Trophoblast cell (in vitro differentiated cells and primary cell): Measurements from ENCODE around the gene NPBWR2.

Experiments
- DNase-seq, 2 donors: peaks; one replicate each; pipeline ENCODE4 v3.0.0-alpha.2; 2016
- H2AFZ ChIP-seq: 2 replicates; pipeline ENCODE4 v1.6.1; 2013; ENCODE audit warnings: low read length, moderate library complexity, mild to moderate bottlenecking; ENCODE audit not compliant: insufficient read depth, poor library complexity
- H2AK5ac ChIP-seq: 2 replicates; pipeline ENCODE4 v1.6.1; 2013; ENCODE audit warnings: mild to moderate bottlenecking, low read length
- H2BK120ac ChIP-seq: 2 replicates; pipeline ENCODE4 v1.6.1; 2013; ENCODE audit warnings: low read length, mild to moderate bottlenecking, moderate library complexity; ENCODE audit not compliant: insufficient read depth, poor library complexity
- H2BK12ac ChIP-seq: 2 replicates; pipeline ENCODE4 v1.6.1; 2013; ENCODE audit warnings: mild to moderate bottlenecking, low read length, moderate library complexity
- H2BK5ac ChIP-seq: 2 replicates; pipeline ENCODE4 v1.6.1; 2013; ENCODE audit warnings: low read length, low read depth, moderate library complexity, mild to moderate bottlenecking; ENCODE audit not compliant: poor library complexity
- H3K14ac ChIP-seq: 2 replicates; pipeline ENCODE4 v1.6.1; 2013; ENCODE audit warnings: mild to moderate bottlenecking, low read length
- H3K18ac ChIP-seq: 2 replicates; pipeline ENCODE4 v1.6.1; 2013; ENCODE audit warnings: mild to moderate bottlenecking, low read length
- H3K23ac ChIP-seq: 2 replicates; pipeline ENCODE4 v1.6.1; 2013; ENCODE audit warnings: low read length
- H3K27ac ChIP-seq: 2 replicates; pipeline ENCODE4 v1.5.1; 2013; ENCODE audit warnings: low read depth, mild to moderate bottlenecking, inconsistent platforms, low read length, moderate library complexity
- H3K27me3 ChIP-seq: 2 replicates; pipeline ENCODE4 v1.6.1; 2013; ENCODE audit warnings: inconsistent platforms, mild to moderate bottlenecking, low read length, moderate library complexity; ENCODE audit not compliant: insufficient read depth
- H3K36me3 ChIP-seq, 2 experiments: 1 replicate in 1 of 2; 2 replicates in 1 of 2; pipeline ENCODE4 v1.6.1; 2013; ENCODE audit warnings: low read length in 2 of 2, mild to moderate bottlenecking in 2 of 2, moderate library complexity in 1 of 2; ENCODE audit not compliant: insufficient read depth in 2 of 2, control insufficient read depth in 1 of 2
- H3K4ac ChIP-seq: 2 replicates; pipeline ENCODE4 v1.6.1; 2013; ENCODE audit warnings: low read depth, mild to moderate bottlenecking, low read length, moderate library complexity
- H3K4me1 ChIP-seq, 2 experiments: 1 replicate in 1 of 2; 2 replicates in 1 of 2; pipeline ENCODE4 v1.6.1; 2013; ENCODE audit warnings: low read length in 2 of 2, mild to moderate bottlenecking in 2 of 2, moderate library complexity in 1 of 2; ENCODE audit not compliant: insufficient read depth in 2 of 2, control insufficient read depth in 1 of 2
- H3K4me2 ChIP-seq: 2 replicates; pipeline ENCODE4 v1.6.1; 2013; ENCODE audit warnings: inconsistent platforms, mild to moderate bottlenecking, low read length, moderate library complexity
- H3K4me3 ChIP-seq: 2 replicates; pipeline ENCODE4 v1.5.1; 2013; ENCODE audit warnings: mild to moderate bottlenecking, low read depth, low read length, inconsistent platforms
- H3K79me1 ChIP-seq: one replicate; pipeline ENCODE4 v1.6.1; 2013; ENCODE audit warnings: low read length
- H3K79me2 ChIP-seq: 2 replicates; pipeline ENCODE4 v1.6.1; 2013; ENCODE audit warnings: low read length, mild to moderate bottlenecking; ENCODE audit not compliant: control insufficient read depth, insufficient read depth, poor library complexity
- H3K9ac ChIP-seq: 2 replicates; pipeline ENCODE4 v1.6.1; 2013; ENCODE audit warnings: mild to moderate bottlenecking, low read length
- H3K9me3 ChIP-seq: 2 replicates; pipeline ENCODE4 v1.6.1; 2013; ENCODE audit warnings: low read depth, mild to moderate bottlenecking, control low read depth, inconsistent platforms, low read length; ENCODE audit not compliant: insufficient read depth
- H4K12ac ChIP-seq: 2 replicates; pipeline ENCODE4 v1.6.1; 2013; ENCODE audit warnings: low read depth, mild to moderate bottlenecking, low read length, moderate library complexity
- H4K8ac ChIP-seq: 2 replicates; pipeline ENCODE4 v1.6.1; 2013; ENCODE audit warnings: low read depth, mild to moderate bottlenecking, low read length, moderate library complexity
- H4K91ac ChIP-seq: one replicate; pipeline ENCODE4 v1.6.1; 2013; ENCODE audit warnings: low read depth, mild to moderate bottlenecking, low read length, moderate library complexity
- WGBS: extraction: QIAGEN DNeasy Blood & Tissue Kit; methylation state at CpG from one replicate; pipeline ENCODE4 v1.1.7; 2013; ENCODE audit warnings: missing lambda C conversion rate; ENCODE audit not compliant: insufficient read length, insufficient coverage; ENCODE audit errors: extremely low coverage; 5-methylcytosine and 5-hydroxymethylcytosine counted together

Gene NPBWR2

GRCh38 chr20:64067005-64067632 is 40.2 kb downstream of the NPBWR2 start:
- H3K14ac ChIP-seq: no peak overlapping the region
- H3K4me1 ChIP-seq: peaks cover 14 to 18% of the 10 kb centered on the region in 2 experiments
- no peak overlapping the region for H3K23ac ChIP-seq
- no peak overlapping the region for H3K27ac ChIP-seq
- no peak overlapping the region for H3K4me2 ChIP-seq
- peaks cover 12% of the 10 kb centered on the region for H3K79me2 ChIP-seq
- no peak overlapping the region for H4K8ac ChIP-seq
- H3K4ac ChIP-seq: no peak overlapping the region
- H3K9me3 ChIP-seq: no peaks in the 10 kb centered on the region
- H3K27me3 ChIP-seq: no peaks in the 10 kb centered on the region
- no peak overlapping the region for H4K12ac ChIP-seq
- H4K91ac ChIP-seq: no peak overlapping the region
- no peak overlapping the region for H2BK120ac ChIP-seq
- no peak overlapping the region for H2BK5ac ChIP-seq
- no peak overlapping the region for H3K18ac ChIP-seq
- H3K4me3 ChIP-seq: no peak overlapping the region
- H3K9ac ChIP-seq: no peak overlapping the region
- no CpG with 5 or more reads among the region's 6 CpGs for WGBS
- no peak overlapping the region for H2AFZ ChIP-seq
- peaks cover 0 to 7% of the 10 kb centered on the region in 2 experiments for H3K36me3 ChIP-seq
- no peak for DNase-seq
- H3K79me1 ChIP-seq: peaks cover 12% of the 10 kb centered on the region
- no peak overlapping the region for H2BK12ac ChIP-seq
- no peak overlapping the region for H2AK5ac ChIP-seq

- no peaks in the 10 kb centered on the region for H3K9me3 ChIP-seq
- no peak overlapping the region for H2AFZ ChIP-seq
- DNase-seq: no peak
- H4K12ac ChIP-seq: no peak overlapping the region
- H2BK12ac ChIP-seq: no peak overlapping the region
- no peaks in the 10 kb centered on the region for H3K27me3 ChIP-seq
- no peak overlapping the region for H3K4ac ChIP-seq
- no peak overlapping the region for H3K14ac ChIP-seq
- H3K79me2 ChIP-seq: peaks cover 12% of the 10 kb centered on the region
- H3K36me3 ChIP-seq: no peaks in the 10 kb centered on the region
- peaks cover 12% of the 10 kb centered on the region for H3K79me1 ChIP-seq
- no CpG with 5 or more reads among the region's 5 CpGs for WGBS
- H2BK120ac ChIP-seq: no peak overlapping the region
- no peak overlapping the region for H3K4me2 ChIP-seq
- H2AK5ac ChIP-seq: no peak overlapping the region
- no peak overlapping the region for H3K23ac ChIP-seq
- no peak overlapping the region for H3K9ac ChIP-seq
- H4K8ac ChIP-seq: no peak overlapping the region
- no peak overlapping the region for H3K4me3 ChIP-seq
- no peak overlapping the region for H3K18ac ChIP-seq
- H3K4me1 ChIP-seq: peaks cover 15 to 19% of the 10 kb centered on the region in 2 experiments
- no peak overlapping the region for H3K27ac ChIP-seq
- no peak overlapping the region for H2BK5ac ChIP-seq
- no peak overlapping the region for H4K91ac ChIP-seq
Observed at GRCh38 chr20:64065974-64066343, 41.4 kb downstream of the NPBWR2 start.

- H2BK5ac ChIP-seq: no peak overlapping the region
- no peak overlapping the region for H3K4me2 ChIP-seq
- no peak overlapping the region for H2BK12ac ChIP-seq
- H3K27me3 ChIP-seq: no peaks in the 10 kb centered on the region
- no peaks in the 10 kb centered on the region for H3K36me3 ChIP-seq
- H3K23ac ChIP-seq: no peak overlapping the region
- no peak overlapping the region for H4K8ac ChIP-seq
- H3K4ac ChIP-seq: no peak overlapping the region
- peaks cover 12% of the 10 kb centered on the region for H3K79me1 ChIP-seq
- no peak overlapping the region for H2AK5ac ChIP-seq
- H3K79me2 ChIP-seq: peaks cover 12% of the 10 kb centered on the region
- peaks cover 15 to 19% of the 10 kb centered on the region in 2 experiments for H3K4me1 ChIP-seq
- no peak for DNase-seq
- no CpG with 5 or more reads among the region's 27 CpGs for WGBS
- H4K91ac ChIP-seq: no peak overlapping the region
- no peak overlapping the region for H3K9ac ChIP-seq
- no peak overlapping the region for H2AFZ ChIP-seq
- no peaks in the 10 kb centered on the region for H3K9me3 ChIP-seq
- no peak overlapping the region for H3K4me3 ChIP-seq
- no peak overlapping the region for H3K27ac ChIP-seq
- H3K14ac ChIP-seq: no peak overlapping the region
- no peak overlapping the region for H3K18ac ChIP-seq
- H2BK120ac ChIP-seq: no peak overlapping the region
- H4K12ac ChIP-seq: no peak overlapping the region
Observed at GRCh38 chr20:64065062-64065973, 42.0 kb downstream of the NPBWR2 start.

- Histone ChIP-seq H3K4me1 (peaks cover 15 to 19% of the 10 kb centered on the region in 2 experiments), H2AK5ac (no peak overlapping the region), H2BK120ac (no peak overlapping the region), H2BK12ac (no peak overlapping the region), H3K9ac (no peak overlapping the region), H3K14ac (no peak overlapping the region), H3K4me2 (peak overlapping the region; percentile 92), H2BK5ac (no peak overlapping the region), H3K23ac (no peak overlapping the region), H3K4ac (no peak overlapping the region), H3K27ac (no peak overlapping the region), H3K79me1 (peaks cover 12% of the 10 kb centered on the region), H3K4me3 (no peak overlapping the region), H2AFZ (no peak overlapping the region), H4K8ac (no peak overlapping the region), H3K79me2 (peaks cover 12% of the 10 kb centered on the region), H3K9me3 (no peaks in the 10 kb centered on the region), H4K91ac (no peak overlapping the region), H4K12ac (peak overlapping the region; percentile 35), H3K36me3 (no peaks in the 10 kb centered on the region), H3K27me3 (no peaks in the 10 kb centered on the region), H3K18ac (no peak overlapping the region)
- DNase-seq: no peak
- no CpG with 5 or more reads among the region's 12 CpGs for WGBS
Observed at GRCh38 chr20:64064145-64064698, 43.1 kb downstream of the NPBWR2 start.
